Activated T-helper 17 cell treated with anti-CD3 and anti-CD28 coated beads, Interleukin-2, amount 50 U/mL, for 72 hours (primary cell): ENCODE data around the gene HNMT. TPM values are rescaled to one million over a fixed set of nuclear protein-coding genes. Genes with fewer than 3 reads are reported as not detected.

ENCODE experiments used
- ATAC-seq: fragments of 150-1000 bp; cut with Tn5 transposase; replicated peaks from 2 replicates; pipeline ENCODE4 v1.10.0; 2021; ENCODE audit warnings: mild to moderate bottlenecking, moderate library complexity
- H3K27ac Mint-ChIP-seq: one replicate; pipeline ENCODE4 v1.8.0; 2022; ENCODE audit warnings: mixed read lengths
- H3K27me3 Mint-ChIP-seq: one replicate; pipeline ENCODE4 v1.8.0; 2022; ENCODE audit warnings: mixed read lengths
- H3K36me3 Mint-ChIP-seq: one replicate; pipeline ENCODE4 v1.8.0; 2022; ENCODE audit warnings: low read depth, mild to moderate bottlenecking, mixed read lengths
- H3K4me1 Mint-ChIP-seq: one replicate; pipeline ENCODE4 v1.8.0; 2022; ENCODE audit warnings: mixed read lengths
- H3K4me3 Mint-ChIP-seq: one replicate; pipeline ENCODE4 v1.8.0; 2022; ENCODE audit warnings: mild to moderate bottlenecking, mixed read lengths
- H3K9me3 Mint-ChIP-seq: one replicate; pipeline ENCODE4 v1.8.0; 2022; ENCODE audit warnings: mixed read lengths
- total RNA-seq, 2 donors: library from RNA; stranded (reverse); gene quantifications; one replicate each; pipeline ENCODE4 v1.2.3, GENCODE V29; 2022

The HNMT gene
- total RNA-seq, 2 donors from 2014 or later: not detected

DNA sequence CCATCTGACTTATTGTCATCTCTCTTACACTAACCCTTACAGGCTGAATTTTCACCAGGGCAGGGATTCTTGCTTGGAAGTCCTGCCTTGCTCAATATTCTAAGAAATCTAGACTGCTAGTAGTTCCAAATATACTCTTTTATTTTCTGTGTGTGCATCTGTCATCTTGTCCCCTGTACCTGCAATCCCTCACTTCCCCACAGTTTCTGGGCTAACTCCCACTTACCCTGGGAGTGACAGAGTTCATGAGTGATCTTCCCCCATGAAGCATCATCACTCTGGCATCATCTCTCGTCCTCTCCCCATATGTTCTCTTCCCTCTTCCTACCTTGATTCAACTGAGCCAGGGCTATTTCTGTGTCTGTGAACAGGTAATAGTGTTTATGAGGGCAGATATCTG, 35.7 kb downstream of the HNMT start:
- Mint-ChIP-seq H3K9me3 (peaks cover under 1% of the 10 kb centered on the region), H3K36me3 (no peaks in the 10 kb centered on the region), H3K27ac (no peak overlapping the region), H3K4me3 (no peak overlapping the region), H3K4me1 (no peaks in the 10 kb centered on the region), H3K27me3 (no peaks in the 10 kb centered on the region)
- ATAC-seq: no peak

DNA sequence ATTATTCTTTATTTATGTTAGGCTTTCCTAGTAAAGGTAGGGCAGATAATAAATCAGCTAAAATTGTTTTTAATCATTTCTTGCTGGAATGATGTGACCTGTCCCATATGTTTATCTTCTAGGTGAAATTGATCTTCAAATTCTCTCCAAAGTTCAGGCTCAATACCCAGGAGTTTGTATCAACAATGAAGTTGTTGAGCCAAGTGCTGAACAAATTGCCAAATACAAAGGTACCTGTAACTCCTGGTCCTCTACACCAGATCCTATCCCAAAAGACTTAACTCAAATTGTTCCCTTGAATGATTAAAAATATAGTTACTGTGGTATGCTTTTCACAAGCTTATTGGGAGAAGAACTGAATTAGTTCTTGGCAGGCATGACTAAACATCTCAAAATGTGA, 36.5 kb downstream of the HNMT start:
- no peak overlapping the region for H3K4me3 Mint-ChIP-seq
- no peaks in the 10 kb centered on the region for H3K36me3 Mint-ChIP-seq
- no peaks in the 10 kb centered on the region for H3K9me3 Mint-ChIP-seq
- no peak for ATAC-seq
- H3K4me1 Mint-ChIP-seq: no peaks in the 10 kb centered on the region
- no peaks in the 10 kb centered on the region for H3K27me3 Mint-ChIP-seq
- no peak overlapping the region for H3K27ac Mint-ChIP-seq

DNA sequence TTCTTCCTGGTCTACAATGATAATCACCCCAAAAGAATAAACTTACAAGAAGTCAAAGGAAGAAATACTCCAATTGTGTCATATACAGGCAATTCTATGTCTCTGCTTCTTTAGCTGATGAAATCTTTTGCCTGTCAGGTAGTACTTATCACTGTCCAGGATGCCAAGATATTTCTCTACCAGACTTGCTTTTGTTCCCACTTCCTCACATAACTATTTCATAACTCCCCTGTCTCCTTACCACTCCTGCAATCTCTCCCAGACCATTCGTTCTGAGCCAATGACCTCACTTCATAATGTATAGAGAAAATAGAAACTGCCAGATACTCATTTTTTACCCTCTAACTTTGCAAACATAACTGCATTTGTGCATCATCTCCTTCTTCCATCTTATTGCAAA, 39.1 kb downstream of the HNMT start:
- ATAC-seq: no peak
- peaks cover 3% of the 10 kb centered on the region for H3K27me3 Mint-ChIP-seq
- no peak overlapping the region for H3K4me3 Mint-ChIP-seq
- H3K27ac Mint-ChIP-seq: no peak overlapping the region
- no peaks in the 10 kb centered on the region for H3K4me1 Mint-ChIP-seq
- peaks cover 4% of the 10 kb centered on the region for H3K9me3 Mint-ChIP-seq
- no peaks in the 10 kb centered on the region for H3K36me3 Mint-ChIP-seq

DNA sequence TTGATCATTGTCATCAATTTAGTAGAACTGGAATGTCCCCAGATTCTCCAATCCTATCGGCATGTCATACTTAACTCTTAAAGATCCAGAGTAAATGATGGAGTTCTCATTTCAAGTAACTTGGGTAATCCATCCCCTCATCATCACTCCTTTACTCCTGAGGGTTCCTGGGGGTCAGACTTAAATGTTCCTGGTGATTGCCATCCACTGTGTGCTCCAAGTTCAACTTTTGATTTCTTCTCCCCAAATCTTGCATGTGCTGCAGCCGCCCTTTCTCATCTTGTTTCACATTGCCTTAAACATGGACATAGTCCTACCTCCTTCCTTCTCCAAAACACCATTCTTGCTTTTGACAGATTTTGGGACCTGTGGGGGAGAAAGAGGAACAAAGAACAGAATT, 43.2 kb downstream of the HNMT start:
- H3K36me3 Mint-ChIP-seq: no peaks in the 10 kb centered on the region
- peaks cover 4% of the 10 kb centered on the region for H3K9me3 Mint-ChIP-seq
- H3K4me1 Mint-ChIP-seq: no peaks in the 10 kb centered on the region
- H3K27ac Mint-ChIP-seq: no peak overlapping the region
- H3K27me3 Mint-ChIP-seq: peaks cover 3% of the 10 kb centered on the region
- H3K4me3 Mint-ChIP-seq: no peak overlapping the region
- no peak for ATAC-seq

DNA sequence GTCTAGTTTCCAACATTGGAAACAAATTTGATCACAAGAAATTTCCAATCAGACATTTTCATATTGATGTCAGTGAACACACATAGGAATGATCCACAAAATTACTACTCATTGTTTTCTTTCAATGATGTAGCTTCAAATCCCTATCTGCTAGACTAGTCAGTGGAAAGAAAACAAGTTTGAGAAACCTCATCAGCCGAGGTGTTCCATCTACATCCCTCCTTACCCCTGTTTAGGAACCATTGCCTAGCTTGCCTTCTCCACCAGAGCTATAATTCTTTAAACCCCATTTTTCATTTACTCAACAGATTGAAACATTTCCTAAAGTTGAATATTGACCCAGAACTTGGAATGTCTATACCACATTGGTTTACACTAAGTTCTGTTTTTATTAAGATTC, 45.3 kb downstream of the HNMT start:
- H3K27me3 Mint-ChIP-seq: peaks cover 3% of the 10 kb centered on the region
- no peaks in the 10 kb centered on the region for H3K36me3 Mint-ChIP-seq
- no peaks in the 10 kb centered on the region for H3K4me1 Mint-ChIP-seq
- no peak overlapping the region for H3K4me3 Mint-ChIP-seq
- no peak overlapping the region for H3K27ac Mint-ChIP-seq
- peaks cover 4% of the 10 kb centered on the region for H3K9me3 Mint-ChIP-seq
- no peak for ATAC-seq

DNA sequence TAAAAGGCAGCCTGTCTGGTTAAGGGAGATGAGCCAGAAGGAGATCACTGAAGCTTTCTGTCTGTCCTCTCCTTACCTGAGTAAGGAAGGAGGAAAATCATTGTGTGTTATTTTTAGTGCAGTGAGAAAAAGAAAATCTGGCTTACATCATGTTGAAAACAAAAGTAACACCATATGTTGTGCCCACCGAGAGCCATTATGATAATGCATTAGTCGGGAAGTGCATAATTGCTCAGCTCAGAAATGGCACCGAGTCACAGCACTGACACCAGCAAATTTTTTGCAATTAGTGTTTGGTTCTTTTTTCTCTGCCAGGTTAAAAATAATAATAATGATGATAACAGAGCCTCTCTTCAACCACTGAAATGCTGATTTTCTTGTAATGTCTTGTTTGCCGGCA, 46.6 kb downstream of the HNMT start:
- H3K27me3 Mint-ChIP-seq: peaks cover 3% of the 10 kb centered on the region
- H3K9me3 Mint-ChIP-seq: peaks cover 4% of the 10 kb centered on the region
- no peaks in the 10 kb centered on the region for H3K36me3 Mint-ChIP-seq
- no peak overlapping the region for H3K27ac Mint-ChIP-seq
- ATAC-seq: no peak
- H3K4me1 Mint-ChIP-seq: no peaks in the 10 kb centered on the region
- H3K4me3 Mint-ChIP-seq: no peak overlapping the region

DNA sequence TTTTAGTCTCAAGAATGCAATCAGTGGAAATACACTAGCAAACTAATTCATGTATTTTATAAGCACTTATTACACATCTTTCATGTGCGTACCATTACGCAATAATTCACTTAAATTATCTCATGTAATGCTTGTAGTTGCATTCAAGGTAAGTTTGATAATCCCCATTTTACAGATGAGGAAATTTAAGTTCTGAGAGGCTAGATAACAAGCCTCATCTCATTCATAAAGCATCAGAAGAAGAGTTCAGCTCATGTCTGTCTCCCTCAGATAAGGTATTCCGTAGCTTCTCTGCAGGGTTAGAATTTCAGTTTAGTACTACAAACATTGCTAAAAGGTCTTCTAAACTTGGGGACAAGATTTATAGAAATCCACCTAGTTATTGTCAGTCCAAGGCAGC, 47.8 kb downstream of the HNMT start:
- Mint-ChIP-seq H3K4me3 (no peak overlapping the region), H3K9me3 (peaks cover 4% of the 10 kb centered on the region), H3K27ac (no peak overlapping the region), H3K36me3 (no peaks in the 10 kb centered on the region), H3K27me3 (peaks cover 3% of the 10 kb centered on the region), H3K4me1 (no peaks in the 10 kb centered on the region)
- no peak for ATAC-seq

DNA sequence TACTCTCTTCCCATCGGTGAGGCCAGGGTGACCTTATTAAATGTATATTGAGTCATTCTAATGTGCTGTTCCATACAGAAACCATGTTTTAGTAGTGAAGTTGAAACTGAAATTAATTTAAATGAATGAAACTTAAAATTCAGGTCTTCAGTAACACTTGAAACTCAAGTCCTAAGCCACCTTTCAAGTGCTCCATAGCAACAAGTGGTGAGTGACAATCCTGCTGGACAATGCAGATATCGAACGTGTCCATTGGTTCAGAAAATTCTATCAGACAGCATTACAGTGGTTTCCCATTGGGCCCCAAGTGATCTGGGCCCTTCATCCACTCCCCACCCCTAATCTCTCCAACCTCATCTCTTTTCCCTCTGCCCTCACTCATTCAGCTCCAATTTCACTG, 48.7 kb downstream of the HNMT start:
- Mint-ChIP-seq H3K9me3 (no peaks in the 10 kb centered on the region), H3K27me3 (no peaks in the 10 kb centered on the region), H3K27ac (no peak overlapping the region), H3K4me3 (no peak overlapping the region), H3K4me1 (no peaks in the 10 kb centered on the region), H3K36me3 (no peaks in the 10 kb centered on the region)
- ATAC-seq: no peak

DNA sequence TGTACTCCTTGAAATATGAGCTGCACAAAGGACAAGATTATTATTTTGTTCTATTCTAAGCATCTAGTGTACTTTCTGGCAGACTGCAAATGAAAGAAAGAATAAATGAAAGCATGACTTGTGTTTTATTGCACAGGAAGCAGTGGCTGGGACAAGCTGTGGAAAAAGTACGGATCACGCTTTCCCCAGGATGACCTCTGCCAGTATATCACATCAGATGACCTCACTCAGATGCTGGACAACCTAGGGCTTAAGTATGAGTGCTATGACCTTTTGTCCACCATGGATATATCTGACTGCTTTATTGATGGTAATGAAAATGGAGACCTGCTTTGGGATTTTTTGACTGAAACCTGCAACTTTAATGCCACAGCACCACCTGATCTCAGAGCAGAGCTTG, 49.4 kb downstream of the HNMT start:
- no peak overlapping the region for H3K27ac Mint-ChIP-seq
- H3K9me3 Mint-ChIP-seq: no peaks in the 10 kb centered on the region
- no peaks in the 10 kb centered on the region for H3K36me3 Mint-ChIP-seq
- H3K27me3 Mint-ChIP-seq: no peaks in the 10 kb centered on the region
- H3K4me1 Mint-ChIP-seq: no peaks in the 10 kb centered on the region
- H3K4me3 Mint-ChIP-seq: no peak overlapping the region
- ATAC-seq: no peak

DNA sequence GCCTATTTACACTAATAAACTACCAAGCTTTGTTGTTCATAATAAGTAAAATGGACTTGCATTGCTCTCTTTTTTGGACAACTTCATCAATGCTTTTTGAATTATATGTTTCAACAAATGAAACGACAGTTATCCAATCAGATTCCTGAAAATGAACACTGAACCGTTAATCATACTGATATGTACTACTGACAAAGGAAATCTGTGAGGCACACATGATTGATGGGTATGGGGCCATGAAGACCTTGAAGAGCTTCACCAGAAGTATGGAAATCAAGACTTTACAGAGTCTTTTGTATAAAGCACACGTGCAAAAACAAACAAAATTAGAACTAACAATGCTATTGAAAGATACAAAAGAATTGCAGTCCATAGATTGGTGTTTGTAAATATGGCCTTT, 51.2 kb downstream of the HNMT start:
- Mint-ChIP-seq H3K4me3 (no peak overlapping the region), H3K27ac (no peak overlapping the region), H3K27me3 (no peaks in the 10 kb centered on the region), H3K36me3 (no peaks in the 10 kb centered on the region), H3K9me3 (no peaks in the 10 kb centered on the region), H3K4me1 (no peaks in the 10 kb centered on the region)
- ATAC-seq: no peak

DNA sequence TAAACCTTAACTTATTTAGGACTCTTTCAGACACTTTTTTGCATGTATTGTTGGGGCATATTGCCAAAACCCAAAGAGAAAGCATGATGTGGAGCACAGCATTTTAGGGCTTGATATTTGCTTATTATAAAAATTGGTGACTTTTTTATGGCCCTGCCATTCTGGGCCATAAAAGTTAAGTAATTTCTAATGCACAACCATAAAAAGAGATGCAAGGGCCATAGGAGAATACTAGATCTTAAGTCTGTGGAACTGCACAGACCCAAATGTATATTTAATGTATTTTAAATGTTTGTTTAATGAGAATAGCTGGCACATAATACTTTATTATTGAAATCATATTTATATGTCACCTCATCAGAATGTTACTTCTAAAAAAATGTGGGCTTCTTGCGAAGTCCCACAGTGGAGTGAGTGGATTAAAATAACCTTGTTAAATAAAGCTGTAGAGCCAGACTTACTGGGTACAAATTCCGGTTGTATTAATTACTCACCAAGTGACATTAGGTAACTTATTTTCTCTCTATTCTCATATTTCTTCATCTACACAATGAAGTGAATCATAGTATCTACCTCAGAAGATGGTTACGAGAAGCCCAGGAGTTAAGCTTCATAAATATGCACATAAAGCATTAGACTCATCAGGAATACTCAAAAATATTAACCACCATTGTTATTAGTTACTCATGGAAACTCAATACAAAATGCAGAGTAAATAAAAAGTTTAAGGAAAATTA, 52.2 kb downstream of the HNMT start:
- no peak for ATAC-seq
- Mint-ChIP-seq H3K4me3 (no peak overlapping the region), H3K27ac (no peak overlapping the region), H3K27me3 (no peaks in the 10 kb centered on the region), H3K36me3 (no peaks in the 10 kb centered on the region), H3K9me3 (no peaks in the 10 kb centered on the region), H3K4me1 (no peaks in the 10 kb centered on the region)

DNA sequence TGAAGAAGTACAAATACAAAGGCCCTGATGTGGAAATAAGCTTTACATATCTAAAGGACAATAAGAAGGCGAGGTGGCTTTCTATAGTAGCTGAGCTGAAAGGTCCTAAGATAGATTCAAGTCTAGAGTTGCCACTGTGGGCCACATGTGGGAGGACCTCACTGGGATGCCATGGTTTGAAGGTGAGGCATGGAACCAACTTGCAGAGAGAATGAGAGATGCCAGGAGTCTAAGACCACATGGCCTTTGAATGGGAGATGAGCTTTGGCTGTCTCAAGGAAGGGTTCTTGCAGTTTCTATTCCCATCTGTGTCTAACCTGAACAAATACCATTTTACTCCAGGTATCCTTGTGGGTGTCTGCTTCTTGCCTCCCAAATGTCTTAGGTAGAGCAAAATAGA, 53.6 kb downstream of the HNMT start:
- Mint-ChIP-seq H3K4me1 (no peaks in the 10 kb centered on the region), H3K4me3 (no peak overlapping the region), H3K9me3 (no peaks in the 10 kb centered on the region), H3K36me3 (no peaks in the 10 kb centered on the region), H3K27ac (no peak overlapping the region), H3K27me3 (no peaks in the 10 kb centered on the region)
- no peak for ATAC-seq

DNA sequence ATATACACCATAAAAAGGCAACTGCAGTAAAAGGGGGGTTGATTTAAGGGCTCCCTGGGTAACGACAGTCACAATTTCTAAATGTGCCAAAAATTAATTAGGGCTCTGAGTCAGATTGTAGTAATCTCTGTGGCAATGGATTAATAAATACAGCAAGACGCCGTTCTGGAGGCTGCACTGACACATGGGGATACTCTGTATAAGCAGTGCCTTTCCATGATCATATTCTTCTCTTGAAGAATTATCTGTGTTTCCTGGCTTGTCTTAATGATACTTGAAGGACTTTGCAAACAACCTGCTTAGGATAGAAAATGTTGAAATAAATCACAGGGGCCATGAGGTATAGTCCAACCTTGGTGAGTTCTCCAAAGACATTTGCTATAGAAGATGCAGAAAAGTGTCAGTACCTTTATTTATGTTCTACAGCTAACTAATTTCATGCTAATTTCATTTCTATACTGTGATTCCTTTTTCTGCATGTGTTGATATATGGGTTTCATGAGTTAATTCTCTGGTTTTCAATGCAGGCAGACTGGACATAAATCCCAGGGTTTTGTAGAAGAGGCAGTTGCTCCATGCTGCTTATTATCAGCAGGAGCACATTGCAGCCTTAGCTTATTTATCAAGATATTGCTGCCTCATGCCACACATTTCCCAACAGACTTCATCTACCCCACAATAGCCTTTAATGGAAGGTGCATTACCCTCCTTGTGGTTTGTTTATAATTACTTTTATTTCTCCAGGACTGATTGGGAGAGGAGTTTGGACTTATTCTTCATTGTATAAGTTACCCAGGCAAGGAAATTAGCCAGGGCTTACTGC, 54.8 kb downstream of the HNMT start:
- ATAC-seq: no peak
- H3K27ac Mint-ChIP-seq: no peak overlapping the region
- no peaks in the 10 kb centered on the region for H3K9me3 Mint-ChIP-seq
- H3K4me3 Mint-ChIP-seq: no peak overlapping the region
- no peaks in the 10 kb centered on the region for H3K4me1 Mint-ChIP-seq
- H3K36me3 Mint-ChIP-seq: no peaks in the 10 kb centered on the region
- no peaks in the 10 kb centered on the region for H3K27me3 Mint-ChIP-seq

DNA sequence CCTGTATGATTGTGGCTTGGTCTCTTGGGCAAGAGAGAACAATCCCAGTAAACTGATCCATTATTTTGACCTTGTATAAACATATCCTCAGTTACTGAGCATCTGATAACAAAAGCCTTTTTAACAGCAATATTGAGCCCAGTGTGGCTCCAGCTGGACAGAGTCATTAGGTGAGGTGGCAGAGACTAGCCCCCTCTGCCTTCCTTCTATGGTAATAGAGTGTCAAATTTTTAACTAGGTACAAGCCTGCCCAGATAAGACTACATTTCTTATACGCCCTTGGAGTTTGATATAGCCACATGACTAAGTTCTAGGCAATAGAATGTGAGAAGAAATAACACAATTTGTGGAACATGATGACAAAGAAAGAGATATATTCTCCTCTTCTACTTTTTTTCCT, 56.2 kb downstream of the HNMT start:
- H3K27ac Mint-ChIP-seq: no peak overlapping the region
- H3K4me1 Mint-ChIP-seq: no peaks in the 10 kb centered on the region
- ATAC-seq: no peak
- H3K36me3 Mint-ChIP-seq: no peaks in the 10 kb centered on the region
- no peak overlapping the region for H3K4me3 Mint-ChIP-seq
- H3K27me3 Mint-ChIP-seq: no peaks in the 10 kb centered on the region
- no peaks in the 10 kb centered on the region for H3K9me3 Mint-ChIP-seq

DNA sequence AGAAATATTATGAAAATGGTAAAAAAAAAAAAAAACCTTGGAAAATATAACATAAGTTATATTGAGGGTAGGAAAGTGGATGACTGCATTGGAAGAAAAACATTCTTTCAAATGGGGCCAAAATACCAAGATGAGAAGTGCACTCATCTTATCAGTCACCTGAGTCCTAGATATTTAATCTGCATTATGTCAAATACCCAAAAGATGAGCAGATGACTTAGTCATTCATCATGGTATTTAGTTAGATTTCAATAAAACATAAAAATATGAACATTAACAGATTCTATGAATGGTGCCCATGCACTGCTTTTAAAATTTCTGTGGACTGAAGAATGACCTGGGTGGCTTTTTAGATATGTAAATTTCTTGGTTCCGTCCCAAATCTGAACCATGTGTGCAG, 56.9 kb downstream of the HNMT start:
- no peak overlapping the region for H3K27ac Mint-ChIP-seq
- ATAC-seq: no peak

More for the DNA sequence above, 56.9 kb downstream of the HNMT start:
- no peaks in the 10 kb centered on the region for H3K4me1 Mint-ChIP-seq
- H3K9me3 Mint-ChIP-seq: no peaks in the 10 kb centered on the region
- no peak overlapping the region for H3K4me3 Mint-ChIP-seq
- no peaks in the 10 kb centered on the region for H3K27me3 Mint-ChIP-seq
- no peaks in the 10 kb centered on the region for H3K36me3 Mint-ChIP-seq
